Osteoblast (primary cell): ENCODE results near the gene SLC6A2. TPM values are rescaled to one million over a fixed set of nuclear protein-coding genes. Genes with fewer than 3 reads are reported as not detected.

Experiments
- DNase-seq: peaks from one replicate; pipeline ENCODE4 v3.0.0; 2011; ENCODE audit warnings: low spot score, mixed read lengths; ENCODE audit not compliant: insufficient read length; ENCODE audit errors: missing footprints
- H2AFZ ChIP-seq: 2 replicates; pipeline ENCODE4 v1.6.0; 2011; ENCODE audit warnings: mild to moderate bottlenecking, low read length
- H3K27ac ChIP-seq: 2 replicates; pipeline ENCODE4 v1.5.1; 2011; ENCODE audit warnings: mild to moderate bottlenecking, low read depth, low read length, moderate library complexity
- H3K27me3 ChIP-seq: 2 replicates; pipeline ENCODE4 v1.6.0; 2012; ENCODE audit warnings: mild to moderate bottlenecking, control low read depth, inconsistent platforms, low read length, moderate library complexity; ENCODE audit not compliant: insufficient read depth
- H3K36me3 ChIP-seq: 2 replicates; pipeline ENCODE4 v1.5.1; 2011; ENCODE audit warnings: mild to moderate bottlenecking, low read length, control low read depth, moderate library complexity; ENCODE audit not compliant: insufficient read depth
- H3K4me1 ChIP-seq: 2 replicates; pipeline ENCODE4 v1.5.1; 2011; ENCODE audit warnings: mild to moderate bottlenecking, low read length, control low read depth, moderate library complexity; ENCODE audit not compliant: insufficient read depth
- H3K4me2 ChIP-seq: 2 replicates; pipeline ENCODE4 v1.6.0; 2011; ENCODE audit warnings: mild to moderate bottlenecking, low read length; ENCODE audit not compliant: insufficient read depth
- H3K4me3 ChIP-seq: fragments of 200-600 bp; sonication (generic); 3 replicates; pipeline ENCODE4 v1.5.1; 2012; ENCODE audit warnings: mild to moderate bottlenecking, low read length, inconsistent platforms; ENCODE audit not compliant: insufficient read depth
- H3K79me2 ChIP-seq: 2 replicates; pipeline ENCODE4 v1.6.0; 2012; ENCODE audit warnings: mild to moderate bottlenecking, low read length, control low read depth, inconsistent platforms; ENCODE audit not compliant: insufficient read depth
- H3K9me3 ChIP-seq: 2 replicates; pipeline ENCODE4 v1.5.1; 2011; ENCODE audit warnings: low read depth, low read length, control low read depth
- H4K20me1 ChIP-seq: 2 replicates; pipeline ENCODE4 v1.6.0; 2012; ENCODE audit warnings: mild to moderate bottlenecking, low read length, control low read depth; ENCODE audit not compliant: insufficient read depth
- total RNA-seq: library from RNA; depleted of rRNA; stranded (reverse); fragments of >200 nt; gene quantifications from 2 replicates; pipeline ENCODE4 v1.2.3, GENCODE V29; 2012
- TF ChIP-seq, protein P1 (sequence below): IDR thresholded peaks from 2 replicates; pipeline ENCODE4 v1.5.1; 2011; ENCODE audit warnings: mild to moderate bottlenecking, low read depth, low read length, moderate library complexity; ENCODE audit errors: extremely low read depth

Gene SLC6A2
- total RNA-seq, 1 donor = not detected

- no peaks in the 10 kb centered on the region for H4K20me1 ChIP-seq
These were observed 349 bp upstream of the SLC6A2 start for GRCh38 chr16:55655381-55655896.

GRCh38 chr16:55656691-55657092 is 904 bp downstream of the SLC6A2 start:
- DNase-seq = no peak
- H2AFZ ChIP-seq = no peak overlapping the region
- no peak overlapping the region for H3K4me2 ChIP-seq
- no peaks in the 10 kb centered on the region for H3K79me2 ChIP-seq
- TF ChIP-seq, protein P1, sequence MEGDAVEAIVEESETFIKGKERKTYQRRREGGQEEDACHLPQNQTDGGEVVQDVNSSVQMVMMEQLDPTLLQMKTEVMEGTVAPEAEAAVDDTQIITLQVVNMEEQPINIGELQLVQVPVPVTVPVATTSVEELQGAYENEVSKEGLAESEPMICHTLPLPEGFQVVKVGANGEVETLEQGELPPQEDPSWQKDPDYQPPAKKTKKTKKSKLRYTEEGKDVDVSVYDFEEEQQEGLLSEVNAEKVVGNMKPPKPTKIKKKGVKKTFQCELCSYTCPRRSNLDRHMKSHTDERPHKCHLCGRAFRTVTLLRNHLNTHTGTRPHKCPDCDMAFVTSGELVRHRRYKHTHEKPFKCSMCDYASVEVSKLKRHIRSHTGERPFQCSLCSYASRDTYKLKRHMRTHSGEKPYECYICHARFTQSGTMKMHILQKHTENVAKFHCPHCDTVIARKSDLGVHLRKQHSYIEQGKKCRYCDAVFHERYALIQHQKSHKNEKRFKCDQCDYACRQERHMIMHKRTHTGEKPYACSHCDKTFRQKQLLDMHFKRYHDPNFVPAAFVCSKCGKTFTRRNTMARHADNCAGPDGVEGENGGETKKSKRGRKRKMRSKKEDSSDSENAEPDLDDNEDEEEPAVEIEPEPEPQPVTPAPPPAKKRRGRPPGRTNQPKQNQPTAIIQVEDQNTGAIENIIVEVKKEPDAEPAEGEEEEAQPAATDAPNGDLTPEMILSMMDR = no peak
- H3K9me3 ChIP-seq = no peaks in the 10 kb centered on the region
- no peaks in the 10 kb centered on the region for H3K4me1 ChIP-seq
- H4K20me1 ChIP-seq = no peaks in the 10 kb centered on the region
- no peaks in the 10 kb centered on the region for H3K36me3 ChIP-seq
- H3K27ac ChIP-seq = no peak overlapping the region
- H3K4me3 ChIP-seq = no peak overlapping the region
- H3K27me3 ChIP-seq = peaks cover 57% of the 10 kb centered on the region

More at GRCh38 chr16:55655381-55655896, 349 bp upstream of the SLC6A2 start:
- no peaks in the 10 kb centered on the region for H3K36me3 ChIP-seq
- DNase-seq = no peak
- no peaks in the 10 kb centered on the region for H3K9me3 ChIP-seq
- H3K4me1 ChIP-seq = no peaks in the 10 kb centered on the region
- no peak overlapping the region for H3K4me3 ChIP-seq
- H3K4me2 ChIP-seq = no peak overlapping the region
- H3K27me3 ChIP-seq = peaks cover 63% of the 10 kb centered on the region
- TF ChIP-seq, protein P1 = no peak
- no peak overlapping the region for H2AFZ ChIP-seq
- H3K27ac ChIP-seq = no peak overlapping the region
- H3K79me2 ChIP-seq = no peaks in the 10 kb centered on the region

GRCh38 chr16:55657616-55658015 is 1.8 kb downstream of the SLC6A2 start:
- TF ChIP-seq, protein P1 = no peak
- Histone ChIP-seq H3K4me2 (no peak overlapping the region), H3K9me3 (no peaks in the 10 kb centered on the region), H3K36me3 (no peaks in the 10 kb centered on the region), H3K4me3 (no peak overlapping the region), H4K20me1 (no peaks in the 10 kb centered on the region), H3K4me1 (no peaks in the 10 kb centered on the region), H3K27ac (no peak overlapping the region), H3K79me2 (no peaks in the 10 kb centered on the region), H3K27me3 (peaks cover 51% of the 10 kb centered on the region), H2AFZ (no peak overlapping the region)
- DNase-seq = no peak

- no peaks in the 10 kb centered on the region for H4K20me1 ChIP-seq
- no peaks in the 10 kb centered on the region for H3K79me2 ChIP-seq
- H3K9me3 ChIP-seq = no peaks in the 10 kb centered on the region
- H3K27me3 ChIP-seq = peaks cover 37% of the 10 kb centered on the region
- H3K36me3 ChIP-seq = no peaks in the 10 kb centered on the region
- no peak overlapping the region for H3K4me3 ChIP-seq
- H2AFZ ChIP-seq = no peak overlapping the region
- H3K4me1 ChIP-seq = no peaks in the 10 kb centered on the region
- no peak overlapping the region for H3K4me2 ChIP-seq
- TF ChIP-seq, protein P1 = no peak
- DNase-seq = no peak
- no peak overlapping the region for H3K27ac ChIP-seq
These were observed 3.2 kb downstream of the SLC6A2 start for GRCh38 chr16:55658898-55659420.
